A549 (cell line): ENCODE results near the gene PTPN13.

Experiments used
- ESRRA ChIP-seq: fragments of 150-350 bp; IDR thresholded peaks from 2 replicates; pipeline ENCODE4 v1.6.1; 2014; ENCODE audit warnings: mild to moderate bottlenecking, low read length, borderline replicate concordance
- JUN ChIP-seq, 2 experiments: fragments of >200 bp; sonication (Bioruptor Twin); formaldehyde crosslinking; IDR thresholded peaks; 2 replicates in 1 of 2; 3 replicates in 1 of 2; pipeline ENCODE4 v1.6.1; 2016 to 2017
- RAD21 ChIP-seq, 2 experiments: fragments of >200 bp in 1 of 2; sonication (Bioruptor Twin) in 1 of 2; formaldehyde crosslinking in 1 of 2; IDR thresholded peaks in 1 of 2; conservative IDR thresholded peaks in 1 of 2; 2 replicates in 1 of 2; 3 replicates in 1 of 2; pipeline ENCODE4 v1.6.1; 2012 to 2018; ENCODE audit warnings: inconsistent platforms in 1 of 2
- RNF2 ChIP-seq: fragments of 200-600 bp; sonication (generic); IDR thresholded peaks from 2 replicates; pipeline ENCODE4 v1.6.1; 2016; ENCODE audit warnings: low read depth, mild to moderate bottlenecking, antibody characterized with exemption, moderate library complexity, borderline replicate concordance
- TF ChIP-seq, protein P1 (sequence below): fragments of >200 bp; sonication (Bioruptor Twin); formaldehyde crosslinking; IDR thresholded peaks from 3 replicates; pipeline ENCODE4 v1.5.1; 2016
- TF ChIP-seq, protein P2 (sequence below): fragments of 200-600 bp; sonication (generic); IDR thresholded peaks from 2 replicates; pipeline ENCODE4 v1.6.1; 2016; ENCODE audit warnings: antibody characterized with exemption, mild to moderate bottlenecking, moderate library complexity

DNA sequence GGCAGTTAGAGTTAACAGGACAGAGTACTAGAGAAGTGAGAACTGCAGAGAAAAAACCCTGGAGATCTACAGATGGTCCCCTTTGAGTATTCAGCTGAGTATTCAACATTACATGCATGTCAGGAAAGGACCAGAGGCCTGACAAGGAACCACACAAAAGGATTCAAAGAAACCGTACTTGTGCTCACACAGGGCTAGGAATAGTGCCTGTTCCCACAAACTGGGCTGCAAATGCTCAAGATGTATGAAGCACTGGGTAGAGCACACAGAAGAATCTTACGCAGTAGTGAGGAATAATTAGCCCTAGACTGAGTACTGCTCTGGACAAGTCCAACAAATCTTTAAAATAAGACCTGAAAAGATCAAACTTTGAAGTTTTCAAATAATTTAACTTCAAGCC, 17.6 kb downstream of the PTPN13 start:
- TF ChIP-seq, protein P1, sequence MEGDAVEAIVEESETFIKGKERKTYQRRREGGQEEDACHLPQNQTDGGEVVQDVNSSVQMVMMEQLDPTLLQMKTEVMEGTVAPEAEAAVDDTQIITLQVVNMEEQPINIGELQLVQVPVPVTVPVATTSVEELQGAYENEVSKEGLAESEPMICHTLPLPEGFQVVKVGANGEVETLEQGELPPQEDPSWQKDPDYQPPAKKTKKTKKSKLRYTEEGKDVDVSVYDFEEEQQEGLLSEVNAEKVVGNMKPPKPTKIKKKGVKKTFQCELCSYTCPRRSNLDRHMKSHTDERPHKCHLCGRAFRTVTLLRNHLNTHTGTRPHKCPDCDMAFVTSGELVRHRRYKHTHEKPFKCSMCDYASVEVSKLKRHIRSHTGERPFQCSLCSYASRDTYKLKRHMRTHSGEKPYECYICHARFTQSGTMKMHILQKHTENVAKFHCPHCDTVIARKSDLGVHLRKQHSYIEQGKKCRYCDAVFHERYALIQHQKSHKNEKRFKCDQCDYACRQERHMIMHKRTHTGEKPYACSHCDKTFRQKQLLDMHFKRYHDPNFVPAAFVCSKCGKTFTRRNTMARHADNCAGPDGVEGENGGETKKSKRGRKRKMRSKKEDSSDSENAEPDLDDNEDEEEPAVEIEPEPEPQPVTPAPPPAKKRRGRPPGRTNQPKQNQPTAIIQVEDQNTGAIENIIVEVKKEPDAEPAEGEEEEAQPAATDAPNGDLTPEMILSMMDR = no peak
- TF ChIP-seq ESRRA (no peak), RNF2 (no peak), RAD21 (conservative IDR thresholded peaks at IDR 0.05 in 1 of 2, IDR thresholded peaks at IDR 0.05 in 1 of 2) (no peak), JUN (IDR thresholded peaks at IDR 0.05) (no peak)
- TF ChIP-seq, protein P2, sequence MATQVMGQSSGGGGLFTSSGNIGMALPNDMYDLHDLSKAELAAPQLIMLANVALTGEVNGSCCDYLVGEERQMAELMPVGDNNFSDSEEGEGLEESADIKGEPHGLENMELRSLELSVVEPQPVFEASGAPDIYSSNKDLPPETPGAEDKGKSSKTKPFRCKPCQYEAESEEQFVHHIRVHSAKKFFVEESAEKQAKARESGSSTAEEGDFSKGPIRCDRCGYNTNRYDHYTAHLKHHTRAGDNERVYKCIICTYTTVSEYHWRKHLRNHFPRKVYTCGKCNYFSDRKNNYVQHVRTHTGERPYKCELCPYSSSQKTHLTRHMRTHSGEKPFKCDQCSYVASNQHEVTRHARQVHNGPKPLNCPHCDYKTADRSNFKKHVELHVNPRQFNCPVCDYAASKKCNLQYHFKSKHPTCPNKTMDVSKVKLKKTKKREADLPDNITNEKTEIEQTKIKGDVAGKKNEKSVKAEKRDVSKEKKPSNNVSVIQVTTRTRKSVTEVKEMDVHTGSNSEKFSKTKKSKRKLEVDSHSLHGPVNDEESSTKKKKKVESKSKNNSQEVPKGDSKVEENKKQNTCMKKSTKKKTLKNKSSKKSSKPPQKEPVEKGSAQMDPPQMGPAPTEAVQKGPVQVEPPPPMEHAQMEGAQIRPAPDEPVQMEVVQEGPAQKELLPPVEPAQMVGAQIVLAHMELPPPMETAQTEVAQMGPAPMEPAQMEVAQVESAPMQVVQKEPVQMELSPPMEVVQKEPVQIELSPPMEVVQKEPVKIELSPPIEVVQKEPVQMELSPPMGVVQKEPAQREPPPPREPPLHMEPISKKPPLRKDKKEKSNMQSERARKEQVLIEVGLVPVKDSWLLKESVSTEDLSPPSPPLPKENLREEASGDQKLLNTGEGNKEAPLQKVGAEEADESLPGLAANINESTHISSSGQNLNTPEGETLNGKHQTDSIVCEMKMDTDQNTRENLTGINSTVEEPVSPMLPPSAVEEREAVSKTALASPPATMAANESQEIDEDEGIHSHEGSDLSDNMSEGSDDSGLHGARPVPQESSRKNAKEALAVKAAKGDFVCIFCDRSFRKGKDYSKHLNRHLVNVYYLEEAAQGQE = no peak
